ENCODE measurements around the gene NKX6-2. TPM values are rescaled to one million over a fixed set of nuclear protein-coding genes. Genes with fewer than 3 reads are reported as not detected.

NKX6-2 gene
- total RNA-seq, 3 donors from 2014 or later: not detected

- ATAC-seq: no peak
- Histone ChIP-seq H3K4me1 (ENCODE audit: low read depth) (no peaks in the 10 kb centered on the region), H3K4me3 (no peak overlapping the region), H3K9me3 (no peaks in the 10 kb centered on the region), H3K36me3 (ENCODE audit: low read depth) (no peaks in the 10 kb centered on the region)
- TF ChIP-seq CTCF (IDR thresholded peaks at IDR 0.05): no peak
- intact Hi-C loops (cut with DNase I, micrococcal nuclease): no loop called here
- peak in 1 of 3 donors; percentile 3 for DNase-seq
These were observed 29.4 kb upstream of the NKX6-2 start for GRCh38 chr10:132815168-132815857.

GRCh38 chr10:132814469-132814856, 28.5 kb upstream of the NKX6-2 start:
- H3K9me3 ChIP-seq: no peaks in the 10 kb centered on the region
- no peak for TF ChIP-seq CTCF (IDR thresholded peaks at IDR 0.05)
- intact Hi-C loops (cut with DNase I, micrococcal nuclease): no loop called here

GRCh38 chr10:132813560-132814468, 27.9 kb upstream of the NKX6-2 start:
- H3K9me3 ChIP-seq: no peaks in the 10 kb centered on the region
- TF ChIP-seq CTCF (IDR thresholded peaks at IDR 0.05): no peak
- intact Hi-C loops (cut with DNase I, micrococcal nuclease): no loop called here
- no peak overlapping the region for H3K4me3 ChIP-seq
- ATAC-seq (no peak), DNase-seq (peak in 2 of 3 donors; percentile 18 to 38)
- H3K4me1 ChIP-seq (ENCODE audit: low read depth): no peaks in the 10 kb centered on the region
- H3K36me3 ChIP-seq (ENCODE audit: low read depth): no peaks in the 10 kb centered on the region

More at GRCh38 chr10:132814469-132814856, 28.5 kb upstream of the NKX6-2 start:
- no peaks in the 10 kb centered on the region for H3K36me3 ChIP-seq (ENCODE audit: low read depth)
- peak in 1 of 3 donors; percentile 11 for DNase-seq
- ATAC-seq: no peak
- H3K4me3 ChIP-seq: no peak overlapping the region
- no peaks in the 10 kb centered on the region for H3K4me1 ChIP-seq (ENCODE audit: low read depth)

GRCh38 chr10:132813001-132813401, 27.1 kb upstream of the NKX6-2 start:
- ATAC-seq (no peak), DNase-seq (peak in 1 of 3 donors; percentile 8)
- Histone ChIP-seq H3K4me3 (no peak overlapping the region), H3K4me1 (ENCODE audit: low read depth) (no peaks in the 10 kb centered on the region), H3K9me3 (no peaks in the 10 kb centered on the region), H3K36me3 (ENCODE audit: low read depth) (no peaks in the 10 kb centered on the region)
- no peak for TF ChIP-seq CTCF (IDR thresholded peaks at IDR 0.05)
- intact Hi-C loops (cut with DNase I, micrococcal nuclease): no loop called here

- ATAC-seq (no peak), DNase-seq (peak in 1 of 3 donors; percentile 0)
- H3K9me3 ChIP-seq: no peaks in the 10 kb centered on the region
- intact Hi-C loops (cut with DNase I, micrococcal nuclease): no loop called here
- no peaks in the 10 kb centered on the region for H3K4me1 ChIP-seq (ENCODE audit: low read depth)
- no peak overlapping the region for H3K4me3 ChIP-seq
- TF ChIP-seq CTCF (IDR thresholded peaks at IDR 0.05): no peak
- no peaks in the 10 kb centered on the region for H3K36me3 ChIP-seq (ENCODE audit: low read depth)
These were observed 26.6 kb upstream of the NKX6-2 start for GRCh38 chr10:132812520-132812919.

All from mucosa of descending colon (tissue), 3 donors.